ENCODE data around the gene ACTC1. TPM values are rescaled to one million over a fixed set of nuclear protein-coding genes. Genes with fewer than 3 reads are reported as not detected.

ACTC1 gene
- polyA plus RNA-seq, 1 donor: 15.3 TPM

Other genes starting within 250 kb of the ACTC1 start
- 126 TPM for gene GOLGA8B, start 211.9 kb downstream of the ACTC1 start, polyA plus RNA-seq
- gene GJD2, start 40.6 kb downstream of the ACTC1 start, polyA plus RNA-seq: 0.09 TPM
- 27.5 TPM for gene AQR, start 174.2 kb upstream of the ACTC1 start, polyA plus RNA-seq
- gene ZNF770, start 192.7 kb upstream of the ACTC1 start, polyA plus RNA-seq: 36.3 TPM

Data from large intestine (tissue), 1 donor.